K562 (cell line): ENCODE measurements around the gene AGAP3. TPM values are rescaled to one million over a fixed set of nuclear protein-coding genes. Genes with fewer than 3 reads are reported as not detected.

Experiments
- ATAC-seq: fragments of 200-7000 bp; cut with Tn5 transposase; 3 replicates; pipeline ENCODE4 v1.9.1; 2020; ENCODE audit warnings: moderate library complexity
- Bru-seq: library from RNA; stranded (reverse); fragments of 400-500 nt; gene quantifications from one replicate; lab custom pipeline; 2021; lab: Mats Ljungman, UMichigan
- BruChase-seq, 2 experiments: library from RNA; stranded (reverse); fragments of 400-500 nt; gene quantifications; one replicate each; lab custom pipeline; 2021; lab: Mats Ljungman, UMichigan
- BruUV-seq: library from RNA; stranded (reverse); fragments of 400-500 nt; replicated peaks from 2 replicates; lab custom pipeline; 2021; lab: Mats Ljungman, UMichigan
- CTCF ChIA-PET: fragments of 300-600 bp; formaldehyde crosslinking; extraction: SDS; loops from one replicate; lab custom pipeline; 2021; ENCODE audit warnings: low intra/inter-chr PET ratio; lab: Yijun Ruan, JAX
- POLR2A ChIA-PET: fragments of 300-600, 350-650 bp; sonication (Branson Sonifier 250); formaldehyde crosslinking; extraction: SDS; loops from one replicate; lab custom pipeline; 2021; ENCODE audit warnings: antibody characterized with exemption, inconsistent platforms; lab: Yijun Ruan, JAX
- DNase-seq, 4 experiments: peaks; one replicate each; pipeline versions ENCODE4 v3.0.0 to v3.0.0-alpha.2; 2011 to 2018; ENCODE audit warnings: low spot score in 3 of 4, mixed read lengths in 3 of 4; ENCODE audit errors: extremely low read depth in 1 of 4
- FAIRE-seq: peaks from 2 replicates; lab custom pipeline; 2011; peaks lifted over from hg19 to GRCh38; lab: Jason Lieb, UNC
- H2AFZ ChIP-seq: 2 replicates; pipeline ENCODE4 v1.6.0; 2011; ENCODE audit warnings: low read depth, low read length, control low read depth, inconsistent platforms
- H3K27ac ChIP-seq: fragments of 200-600 bp; 3 replicates; pipeline ENCODE4 v1.8.0; 2011; ENCODE audit warnings: low read depth, mild to moderate bottlenecking, control low read depth, inconsistent platforms, low read length, moderate library complexity, mixed read lengths; ENCODE audit errors: extremely low read depth
- H3K27me3 ChIP-seq, 2 experiments: fragments of 300-600 bp in 1 of 2; 2 replicates in 1 of 2; 3 replicates in 1 of 2; pipeline versions ENCODE4 v1.6.0 to v1.8.0; 2011; ENCODE audit warnings: inconsistent platforms in 2 of 2, low read length in 2 of 2, mild to moderate bottlenecking in 1 of 2, mixed read lengths in 1 of 2, moderate library complexity in 1 of 2; ENCODE audit not compliant: control insufficient read depth in 2 of 2, insufficient read depth in 2 of 2
- H3K36me3 ChIP-seq: fragments of 300-600 bp; 3 replicates; pipeline ENCODE4 v1.8.0; 2011; ENCODE audit warnings: mild to moderate bottlenecking, low read length, inconsistent platforms; ENCODE audit not compliant: control insufficient read depth, insufficient read depth
- H3K4me1 ChIP-seq, 2 experiments: fragments of 200-600 bp in 1 of 2; replicated peaks in 1 of 2; 2 replicates in 1 of 2; 3 replicates in 1 of 2; pipeline versions ENCODE4 v1.5.1 to v1.8.0; 2011; ENCODE audit warnings: inconsistent platforms in 2 of 2, low read length in 2 of 2, mild to moderate bottlenecking in 1 of 2, mixed read lengths in 1 of 2, moderate library complexity in 1 of 2; ENCODE audit not compliant: control insufficient read depth in 2 of 2, insufficient read depth in 2 of 2
- H3K4me2 ChIP-seq: 2 replicates; pipeline ENCODE4 v1.6.1; 2011; ENCODE audit warnings: low read length, control low read depth, inconsistent platforms, mixed read lengths; ENCODE audit not compliant: insufficient read depth
- H3K4me3 ChIP-seq: fragments of 200-600 bp; sonication (generic), shearing (Covaris generic); 2 replicates; pipeline ENCODE4 v1.5.1; 2016; ENCODE audit warnings: control low read depth, inconsistent platforms
- H3K79me2 ChIP-seq: fragments of 200-600 bp; 3 replicates; pipeline ENCODE4 v1.8.0; 2011; ENCODE audit warnings: low read length, inconsistent platforms; ENCODE audit not compliant: control insufficient read depth, insufficient read depth
- H3K9ac ChIP-seq, 2 experiments: 2 replicates each; pipeline versions ENCODE4 v1.6.0 to v1.6.1; 2011; ENCODE audit warnings: low read depth in 2 of 2, low read length in 2 of 2, control low read depth in 1 of 2, inconsistent platforms in 1 of 2, mild to moderate bottlenecking in 1 of 2, mixed read lengths in 1 of 2; ENCODE audit not compliant: insufficient read depth in 1 of 2
- H3K9me1 ChIP-seq: one replicate; pipeline ENCODE4 v1.6.0; 2011; ENCODE audit warnings: inconsistent platforms, mild to moderate bottlenecking, low read length, moderate library complexity; ENCODE audit not compliant: control insufficient read depth, insufficient read depth
- H3K9me3 ChIP-seq: replicated peaks from 2 replicates; pipeline ENCODE4 v1.5.1; 2011; ENCODE audit warnings: low read depth, low read length, inconsistent platforms; ENCODE audit not compliant: control insufficient read depth, insufficient read depth
- H4K20me1 ChIP-seq: replicated peaks from 2 replicates; pipeline ENCODE4 v1.6.1; 2011; ENCODE audit warnings: low read length, inconsistent platforms, mixed read lengths; ENCODE audit not compliant: control insufficient read depth, insufficient read depth
- ETV1 ChIP-seq: fragments of 450-650 bp; conservative IDR thresholded peaks from 2 replicates; pipeline ENCODE4 v1.6.1; 2016; ENCODE audit warnings: missing genetic modification characterization, control low read depth, low read depth, missing compliant biosample characterization
- NFRKB ChIP-seq: fragments of 450-650 bp; IDR thresholded peaks from 2 replicates; pipeline ENCODE4 v1.6.1; 2016; ENCODE audit warnings: low read depth
- SAFB2 ChIP-seq: fragments of 200-400 bp; formaldehyde crosslinking; IDR thresholded peaks from 2 replicates; pipeline ENCODE4 v1.6.1; 2018; ENCODE audit warnings: borderline replicate concordance, low read length, low read depth, moderate library complexity; ENCODE audit not compliant: severe bottlenecking
- SIRT6 ChIP-seq: IDR thresholded peaks from one replicate; pipeline ENCODE4 v1.6.1; 2012; ENCODE audit warnings: low read depth, mild to moderate bottlenecking, control low read depth, inconsistent platforms, low read length, moderate library complexity
- SRSF1 ChIP-seq: fragments of 200-400 bp; formaldehyde crosslinking; IDR thresholded peaks from 2 replicates; pipeline ENCODE4 v1.6.1; 2017; ENCODE audit warnings: mild to moderate bottlenecking, low read depth, low read length, moderate library complexity
- ZNF41 ChIP-seq: fragments of 250-450 bp; sonication (Bioruptor Pico); conservative IDR thresholded peaks from 2 replicates; pipeline ENCODE4 v1.4.0; 2020; ENCODE audit warnings: mild to moderate bottlenecking
- ZNF696 ChIP-seq: fragments of 250-450 bp; sonication (Bioruptor Pico); conservative IDR thresholded peaks from 2 replicates; pipeline ENCODE4 v1.4.0; 2020; ENCODE audit warnings: mild to moderate bottlenecking, moderate library complexity
- ZNF77 ChIP-seq: fragments of 250-450 bp; sonication (Bioruptor Pico); IDR thresholded peaks from 2 replicates; pipeline ENCODE4 v1.5.0; 2020
- WGBS: fragments of 100-300 bp; shearing (Covaris generic); methylation state at CpG from one replicate; pipeline ENCODE4 v1.1.6; 2016; ENCODE audit warnings: low coverage, mixed read lengths; ENCODE audit not compliant: insufficient coverage; ENCODE audit errors: missing lambda C conversion rate; 5-methylcytosine and 5-hydroxymethylcytosine counted together
- in situ Hi-C: fragments of 300-500 bp; cut with MboI; formaldehyde crosslinking; loops from 4 replicates; pipeline ENCODE4 v1.15.0; 2018; ENCODE audit warnings: inconsistent platforms, mixed read lengths
- intact Hi-C: fragments of 100-400 bp; cut with micrococcal nuclease; formaldehyde crosslinking; loops from 2 replicates; pipeline ENCODE4 v1.14.2; 2022
- long read RNA-seq, 3 experiments: library from polyadenylated mRNA in 2 of 3; library from RNA in 1 of 3; unstranded in 2 of 3; stranded (forward) in 1 of 3; transcript quantifications; one replicate each; pipeline ENCODE4 v2.0.0, GENCODE V29; 2019 to 2022
- polyA minus RNA-seq, 3 experiments: library from RNA; depleted of rRNA, polyadenylated mRNA; stranded (reverse); fragments of >200 nt; gene quantifications; 2 replicates each; pipeline ENCODE4 v1.2.3, GENCODE V29; 2011
- polyA plus RNA-seq, 8 experiments: library from polyadenylated mRNA; depleted of rRNA in 4 of 8; stranded (reverse) in 5 of 8; unstranded in 3 of 8; fragments of >200 nt; fragmentation: Nextera tagmentation in 2 of 8; fragmentation: Illumina TruSeq in 1 of 8; extraction: Ambion mirVana in 2 of 8; extraction: Trizol in 1 of 8; gene quantifications; 2 replicates each; pipeline versions ENCODE4 v1.2.1 to v1.2.3, GENCODE V29; 2011 to 2014; ENCODE audit warnings: inconsistent platforms in 1 of 8, missing spikeins in 1 of 8
- total RNA-seq, 7 experiments: library from RNA; depleted of rRNA in 6 of 7; stranded (reverse); fragments of >200 nt in 6 of 7; fragmentation: Illumina TruSeq in 2 of 7; extraction: Trizol in 2 of 7; gene quantifications; 2 replicates each; pipeline versions ENCODE4 v1.2.1 to v1.2.3, GENCODE V29; 2011 to 2021; ENCODE audit warnings: low replicate concordance in 1 of 7
- TF ChIP-seq, protein P1 (sequence below): sonication (generic); formaldehyde crosslinking; IDR thresholded peaks from 2 replicates; pipeline ENCODE4 v1.8.0; 2022; ENCODE audit warnings: mild to moderate bottlenecking, missing genetic modification reagents
- TF ChIP-seq, protein P2 (sequence below): IDR thresholded peaks from 2 replicates; pipeline ENCODE4 v1.6.1; 2012; ENCODE audit warnings: low read depth, low read length, improper control_type of control experiment, borderline replicate concordance
- TF ChIP-seq, protein P3 (sequence below): fragments of 250-450 bp; sonication (Bioruptor Pico); IDR thresholded peaks from 2 replicates; pipeline ENCODE4 v1.8.0; 2021; ENCODE audit warnings: moderate library complexity, mild to moderate bottlenecking, inconsistent platforms

The AGAP3 gene
- total RNA-seq (2011; cell fraction: chromatin; rRNA removed; ENCODE audit: low replicate concordance): 309 and 657 TPM in 2 replicates
- total RNA-seq (2011; cell fraction: nucleolus; rRNA removed): 263 and 322 TPM in 2 replicates
- total RNA-seq (2011; cell fraction: nucleoplasm; rRNA removed): 258 and 293 TPM in 2 replicates
- total RNA-seq (2014; rRNA removed): 62.2 and 94.2 TPM in 2 replicates
- 34.6 and 44.0 TPM in 2 replicates for total RNA-seq (2014; rRNA removed; fragmentation: Illumina TruSeq; extraction: Trizol)
- total RNA-seq (2015; rRNA removed; fragmentation: Illumina TruSeq; extraction: Trizol): 59.8 and 60.0 TPM in 2 replicates
- total RNA-seq (2021): 178 and 208 TPM in 2 replicates
- polyA plus RNA-seq (2011; rRNA removed): 61.4 and 65.4 TPM in 2 replicates
- 86.8 and 233 TPM in 2 replicates for polyA plus RNA-seq (2011; cell fraction: cytosol; rRNA removed)
- 273 and 510 TPM in 2 replicates for polyA plus RNA-seq (2011; cell fraction: nucleus; rRNA removed)
- 83.7 and 110 TPM in 2 replicates for polyA plus RNA-seq (2012)
- 66.7 and 96.7 TPM in 2 replicates for polyA plus RNA-seq (2014; fragmentation: Illumina TruSeq; extraction: Trizol)
- 1 to 10 TPM; 3.4 to 4.4 TPM for polyA plus RNA-seq (2014; fragmentation: Nextera tagmentation; extraction: Ambion mirVana)
- polyA plus RNA-seq (2014; rRNA removed): 118 and 127 TPM in 2 replicates
- 34.5 and 46.4 TPM in 2 replicates for polyA minus RNA-seq (2011; rRNA and poly(A)+ RNA removed)
- 64.1 and 65.6 TPM in 2 replicates for polyA minus RNA-seq (2011; cell fraction: cytosol; rRNA and poly(A)+ RNA removed)
- polyA minus RNA-seq (2011; cell fraction: nucleus; rRNA and poly(A)+ RNA removed): 79.9 and 118 TPM in 2 replicates
- percentile 81 among the genes with signal in this experiment for Bru-seq, nascent RNA
- percentile 86 among the genes with signal in this experiment for BruChase-seq, experiment 1, labeled RNA remaining after a 2-hour chase
- BruChase-seq, experiment 2, labeled RNA remaining after a 6-hour chase: percentile 88 among the genes with signal in this experiment
- long read RNA-seq, experiment 1, transcript AGAP3-211 (9 exons, 2,039 nt): minor isoform, 41 of 977 reads
- long read RNA-seq, experiment 1, transcript AGAP3-212 (5 exons, 3,751 nt): minor isoform, 6 of 977 reads
- long read RNA-seq, experiment 1, transcript AGAP3-202 (18 exons, 3,225 nt): major isoform, 216 of 977 reads
- long read RNA-seq, experiment 1, partial matches to known transcripts: 323 of 977 reads
- long read RNA-seq, experiment 1, other reads (novel, unspliced or antisense): 389 of 977 reads
- long read RNA-seq, experiment 2, transcript AGAP3-202 (18 exons, 3,225 nt): major isoform, 26 of 114 reads
- long read RNA-seq, experiment 2, transcript AGAP3-211 (9 exons, 2,039 nt): minor isoform, 21 of 114 reads
- long read RNA-seq, experiment 2, partial matches to known transcripts: 24 of 114 reads
- long read RNA-seq, experiment 2, other reads (novel, unspliced or antisense): 43 of 114 reads
- long read RNA-seq, experiment 3, partial matches to known transcripts: 6 of 9 reads
- long read RNA-seq, experiment 3, other reads (novel, unspliced or antisense): 2 of 9 reads

DNA sequence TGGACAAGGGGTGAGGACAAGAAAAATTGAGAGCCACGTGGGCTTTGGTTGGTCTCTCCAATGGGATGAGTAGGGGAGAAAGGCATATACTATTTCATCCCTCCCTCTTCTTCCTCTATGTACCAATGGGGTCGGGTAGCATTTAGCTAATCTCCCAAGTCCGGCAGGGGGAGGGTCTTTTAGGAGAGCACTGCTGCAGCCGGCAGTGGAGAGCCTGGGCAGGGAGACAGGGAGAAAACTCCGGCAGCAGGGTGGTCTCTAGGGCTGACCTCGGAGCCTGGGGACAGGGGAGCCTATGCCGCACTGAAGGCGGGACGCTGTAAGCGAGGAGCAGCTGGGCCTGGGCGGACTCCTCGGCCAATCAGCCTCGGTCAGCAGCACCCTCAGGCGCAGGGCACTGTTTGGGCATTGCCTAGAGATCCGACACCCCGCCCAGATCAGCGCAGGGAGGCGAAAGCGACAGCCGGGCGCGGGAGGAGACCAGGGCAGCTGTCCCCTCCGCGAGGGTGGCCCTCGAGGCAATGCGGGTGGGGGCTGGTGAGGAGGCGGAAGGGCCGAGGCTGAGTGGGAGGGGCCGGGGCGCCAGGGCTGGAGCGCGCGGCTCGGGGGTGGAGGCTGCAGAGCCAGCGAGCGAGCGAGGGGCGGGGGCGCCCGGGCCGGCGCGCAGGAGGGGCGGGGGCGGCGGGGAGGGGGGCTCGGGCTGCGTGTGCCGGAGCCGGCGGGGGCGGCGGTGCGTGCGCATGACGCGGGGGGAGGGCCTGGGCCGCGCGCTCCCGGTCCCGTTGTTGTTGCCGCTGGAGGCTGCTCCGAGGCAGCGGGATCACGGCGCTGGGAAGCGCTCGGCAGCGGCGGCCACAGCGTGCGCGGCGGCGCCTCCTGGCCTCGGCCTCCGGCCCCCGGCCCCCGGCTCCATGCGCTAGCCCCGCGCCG lies at the start of gene AGAP3:
TSS of gene AGAP3 (plus strand) at position 785 of the 930 bp plus-strand sequence. CDS start 267 bp downstream, outside the sequence.
- in situ Hi-C loops: no loop called here
- DNase-seq (peak; percentile 97 to 99 (median 98)), FAIRE-seq (peak; percentile 72), ATAC-seq (peak; percentile 69)
- under 1% methylated on average over 47 of the region's 84 CpGs for WGBS
- ChIA-PET CTCF (interaction anchor here (1.1 to 1.7 kb wide), 2 partner anchors 25 to 27 kb away, joined by 3 to 4 read pairs; partner anchors contain the start of gene SLC4A2), POLR2A (interaction anchor here (0.6 to 2.5 kb wide), 7 partner anchors 9 to 232 kb away, joined by 3 to 10 read pairs (median 4); partner anchors contain the start of gene ABCB8)
- H3K9me3 ChIP-seq: no peaks in the 10 kb centered on the region
- H4K20me1 ChIP-seq: peaks cover 29% of the 10 kb centered on the region
- peak within 1 kb of the TSS; percentile 96 for H2AFZ ChIP-seq
- H3K4me3 ChIP-seq: peak within 1 kb of the TSS; percentile 67
- H3K9ac ChIP-seq: peak within 1 kb of the TSS; percentile 84 to 98
- peaks cover 38% of the 10 kb centered on the region; the same call in 2 of the 3 replicates for H3K36me3 ChIP-seq
- peaks cover 5% of the 10 kb centered on the region for H3K9me1 ChIP-seq
- H3K4me2 ChIP-seq: peak within 1 kb of the TSS; percentile 93
- intact Hi-C loops: loop anchor here (2.0 to 10.0 kb wide), 2 partner anchors 77 to 771 kb away; no protein-coding TSS in a partner anchor
- BruUV-seq: no TSS peak
- peaks cover 68% of the 10 kb centered on the region for H3K79me2 ChIP-seq
- no peaks in the 10 kb centered on the region for H3K27me3 ChIP-seq
- peak within 1 kb of the TSS; percentile 85 for H3K27ac ChIP-seq
- H3K4me1 ChIP-seq: peaks cover 48 to 79% of the 10 kb centered on the region in 2 experiments
- TF ChIP-seq, protein P1, sequence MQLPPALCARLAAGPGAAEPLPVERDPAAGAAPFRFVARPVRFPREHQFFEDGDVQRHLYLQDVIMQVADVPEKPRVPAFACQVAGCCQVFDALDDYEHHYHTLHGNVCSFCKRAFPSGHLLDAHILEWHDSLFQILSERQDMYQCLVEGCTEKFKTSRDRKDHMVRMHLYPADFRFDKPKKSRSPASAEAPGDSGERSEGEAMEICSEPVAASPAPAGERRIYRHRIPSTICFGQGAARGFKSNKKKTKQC: peak; percentile 80
- TF ChIP-seq ZNF41 (CRISPR knock-in tag): no peak
- TF ChIP-seq ZNF77: no peak
- TF ChIP-seq, protein P2, sequence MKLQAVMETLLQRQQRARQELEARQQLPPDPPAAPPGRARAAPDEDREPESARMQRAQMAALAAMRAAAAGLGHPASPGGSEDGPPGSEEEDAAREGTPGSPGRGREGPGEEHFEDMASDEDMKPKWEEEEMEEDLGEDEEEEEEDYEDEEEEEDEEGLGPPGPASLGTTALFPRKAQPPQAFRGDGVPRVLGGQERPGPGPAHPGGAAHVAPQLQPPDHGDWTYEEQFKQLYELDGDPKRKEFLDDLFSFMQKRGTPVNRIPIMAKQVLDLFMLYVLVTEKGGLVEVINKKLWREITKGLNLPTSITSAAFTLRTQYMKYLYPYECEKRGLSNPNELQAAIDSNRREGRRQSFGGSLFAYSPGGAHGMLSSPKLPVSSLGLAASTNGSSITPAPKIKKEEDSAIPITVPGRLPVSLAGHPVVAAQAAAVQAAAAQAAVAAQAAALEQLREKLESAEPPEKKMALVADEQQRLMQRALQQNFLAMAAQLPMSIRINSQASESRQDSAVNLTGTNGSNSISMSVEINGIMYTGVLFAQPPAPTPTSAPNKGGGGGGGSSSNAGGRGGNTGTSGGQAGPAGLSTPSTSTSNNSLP: no peak
- TF ChIP-seq, protein P3, sequence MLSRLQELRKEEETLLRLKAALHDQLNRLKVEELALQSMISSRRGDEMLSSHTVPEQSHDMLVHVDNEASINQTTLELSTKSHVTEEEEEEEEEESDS (CRISPR knock-in tag): no peak
- TF ChIP-seq ETV1: peak; percentile 52; the same call in 1 of the 2 replicates
- TF ChIP-seq NFRKB: peak; percentile 78
- TF ChIP-seq SIRT6: no peak
- TF ChIP-seq SAFB2: no peak
- 0 out of 2 replicates have a peak, but pooled peaks have one; percentile 55 for TF ChIP-seq SRSF1
- TF ChIP-seq ZNF696 (CRISPR knock-in tag): no peak
